Measurements from ENCODE around the gene F8. TPM values are rescaled to one million over a fixed set of nuclear protein-coding genes. Genes with fewer than 3 reads are reported as not detected.

The F8 gene
- polyA plus RNA-seq, 1 donor from 2014 or later = 2.1 TPM

- H3K9ac ChIP-seq (ENCODE audit: low read length) = no peak overlapping the region
- no peak overlapping the region for H3K27ac ChIP-seq (ENCODE audit: low read length)
- no peaks in the 10 kb centered on the region for H3K9me2 ChIP-seq (ENCODE audit: insufficient read depth, low read length)
- H3K4me3 ChIP-seq (ENCODE audit: low read length) = no peak overlapping the region
- no peaks in the 10 kb centered on the region for H3K36me3 ChIP-seq (ENCODE audit: insufficient read depth, low read length)
- TF ChIP-seq SMC3 (conservative IDR thresholded peaks at IDR 0.05; ENCODE audit: poor library complexity) = no peak
- no peak for TF ChIP-seq TAF1 (IDR thresholded peaks at IDR 0.05; ENCODE audit: low read depth)
- TF ChIP-seq, protein P1, sequence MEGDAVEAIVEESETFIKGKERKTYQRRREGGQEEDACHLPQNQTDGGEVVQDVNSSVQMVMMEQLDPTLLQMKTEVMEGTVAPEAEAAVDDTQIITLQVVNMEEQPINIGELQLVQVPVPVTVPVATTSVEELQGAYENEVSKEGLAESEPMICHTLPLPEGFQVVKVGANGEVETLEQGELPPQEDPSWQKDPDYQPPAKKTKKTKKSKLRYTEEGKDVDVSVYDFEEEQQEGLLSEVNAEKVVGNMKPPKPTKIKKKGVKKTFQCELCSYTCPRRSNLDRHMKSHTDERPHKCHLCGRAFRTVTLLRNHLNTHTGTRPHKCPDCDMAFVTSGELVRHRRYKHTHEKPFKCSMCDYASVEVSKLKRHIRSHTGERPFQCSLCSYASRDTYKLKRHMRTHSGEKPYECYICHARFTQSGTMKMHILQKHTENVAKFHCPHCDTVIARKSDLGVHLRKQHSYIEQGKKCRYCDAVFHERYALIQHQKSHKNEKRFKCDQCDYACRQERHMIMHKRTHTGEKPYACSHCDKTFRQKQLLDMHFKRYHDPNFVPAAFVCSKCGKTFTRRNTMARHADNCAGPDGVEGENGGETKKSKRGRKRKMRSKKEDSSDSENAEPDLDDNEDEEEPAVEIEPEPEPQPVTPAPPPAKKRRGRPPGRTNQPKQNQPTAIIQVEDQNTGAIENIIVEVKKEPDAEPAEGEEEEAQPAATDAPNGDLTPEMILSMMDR (IDR thresholded peaks at IDR 0.05; ENCODE audit: poor library complexity, severe bottlenecking) = no peak
- TF ChIP-seq EZH2 (IDR thresholded peaks at IDR 0.05; ENCODE audit: borderline replicate concordance, insufficient read depth, low read length, poor library complexity, severe bottlenecking) = no peak
- no peak for TF ChIP-seq EP300 (conservative IDR thresholded peaks at IDR 0.05; ENCODE audit: poor library complexity, severe bottlenecking)
- no peak for TF ChIP-seq MXI1 (conservative IDR thresholded peaks at IDR 0.05; ENCODE audit: poor library complexity, severe bottlenecking)
- TF ChIP-seq POLR2AphosphoS5 (IDR thresholded peaks at IDR 0.05) = no peak
- no peak for TF ChIP-seq RAD21 (conservative IDR thresholded peaks at IDR 0.05)
- TF ChIP-seq, protein P2, sequence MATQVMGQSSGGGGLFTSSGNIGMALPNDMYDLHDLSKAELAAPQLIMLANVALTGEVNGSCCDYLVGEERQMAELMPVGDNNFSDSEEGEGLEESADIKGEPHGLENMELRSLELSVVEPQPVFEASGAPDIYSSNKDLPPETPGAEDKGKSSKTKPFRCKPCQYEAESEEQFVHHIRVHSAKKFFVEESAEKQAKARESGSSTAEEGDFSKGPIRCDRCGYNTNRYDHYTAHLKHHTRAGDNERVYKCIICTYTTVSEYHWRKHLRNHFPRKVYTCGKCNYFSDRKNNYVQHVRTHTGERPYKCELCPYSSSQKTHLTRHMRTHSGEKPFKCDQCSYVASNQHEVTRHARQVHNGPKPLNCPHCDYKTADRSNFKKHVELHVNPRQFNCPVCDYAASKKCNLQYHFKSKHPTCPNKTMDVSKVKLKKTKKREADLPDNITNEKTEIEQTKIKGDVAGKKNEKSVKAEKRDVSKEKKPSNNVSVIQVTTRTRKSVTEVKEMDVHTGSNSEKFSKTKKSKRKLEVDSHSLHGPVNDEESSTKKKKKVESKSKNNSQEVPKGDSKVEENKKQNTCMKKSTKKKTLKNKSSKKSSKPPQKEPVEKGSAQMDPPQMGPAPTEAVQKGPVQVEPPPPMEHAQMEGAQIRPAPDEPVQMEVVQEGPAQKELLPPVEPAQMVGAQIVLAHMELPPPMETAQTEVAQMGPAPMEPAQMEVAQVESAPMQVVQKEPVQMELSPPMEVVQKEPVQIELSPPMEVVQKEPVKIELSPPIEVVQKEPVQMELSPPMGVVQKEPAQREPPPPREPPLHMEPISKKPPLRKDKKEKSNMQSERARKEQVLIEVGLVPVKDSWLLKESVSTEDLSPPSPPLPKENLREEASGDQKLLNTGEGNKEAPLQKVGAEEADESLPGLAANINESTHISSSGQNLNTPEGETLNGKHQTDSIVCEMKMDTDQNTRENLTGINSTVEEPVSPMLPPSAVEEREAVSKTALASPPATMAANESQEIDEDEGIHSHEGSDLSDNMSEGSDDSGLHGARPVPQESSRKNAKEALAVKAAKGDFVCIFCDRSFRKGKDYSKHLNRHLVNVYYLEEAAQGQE (IDR thresholded peaks at IDR 0.05; ENCODE audit: borderline replicate concordance) = no peak
- no peaks in the 10 kb centered on the region for H3F3A ChIP-seq (ENCODE audit: insufficient read depth, low read length, poor library complexity, severe bottlenecking)
- H2AFZ ChIP-seq (ENCODE audit: low read depth, low read length) = no peak overlapping the region
- no peak overlapping the region for H3K4me2 ChIP-seq (ENCODE audit: low read length)
- H3K9me3 ChIP-seq (ENCODE audit: low read length) = no peaks in the 10 kb centered on the region
- no peaks in the 10 kb centered on the region for H4K20me1 ChIP-seq (ENCODE audit: insufficient read depth)
- no peaks in the 10 kb centered on the region for H3K27me3 ChIP-seq (ENCODE audit: insufficient read depth, low read depth, low read length)
- H3K79me2 ChIP-seq (replicated peaks; ENCODE audit: insufficient read depth, low read length) = peaks cover 3% of the 10 kb centered on the region
These were observed 13.2 kb upstream of the F8 start for GRCh38 chrX:155035688-155036087.

DNA sequence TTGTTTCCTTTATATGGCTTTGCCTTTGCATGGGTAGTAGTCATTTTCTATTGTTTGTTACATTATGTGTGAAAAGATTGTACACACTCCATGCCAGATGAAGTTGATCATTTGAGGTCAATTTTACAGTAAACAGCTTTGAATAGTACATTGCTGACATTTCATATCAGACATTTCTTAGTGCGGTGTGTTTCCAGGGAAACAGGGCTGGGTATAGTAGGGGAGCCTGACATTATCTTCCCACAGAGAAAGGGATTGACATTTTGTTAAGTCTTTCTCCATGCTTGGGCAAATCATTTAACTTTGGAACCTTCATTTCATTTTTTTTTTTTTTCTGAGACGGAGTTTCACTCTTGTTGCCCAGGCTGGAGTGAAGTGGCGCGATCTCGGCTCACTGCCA is 9.1 kb upstream of the F8 start:
- Histone ChIP-seq H3K4me3 (ENCODE audit: low read length) (no peak overlapping the region), H3K27me3 (ENCODE audit: insufficient read depth, low read depth, low read length) (no peaks in the 10 kb centered on the region), H3K36me3 (ENCODE audit: insufficient read depth, low read length) (no peaks in the 10 kb centered on the region), H3K79me2 (replicated peaks; ENCODE audit: insufficient read depth, low read length) (peaks cover 24% of the 10 kb centered on the region), H4K20me1 (ENCODE audit: insufficient read depth) (no peaks in the 10 kb centered on the region), H2AFZ (ENCODE audit: low read depth, low read length) (no peak overlapping the region), H3K4me2 (ENCODE audit: low read length) (no peak overlapping the region), H3K27ac (ENCODE audit: low read length) (no peak overlapping the region), H3K9ac (ENCODE audit: low read length) (no peak overlapping the region), H3K9me2 (ENCODE audit: insufficient read depth, low read length) (no peaks in the 10 kb centered on the region), H3F3A (ENCODE audit: insufficient read depth, low read length, poor library complexity, severe bottlenecking) (no peaks in the 10 kb centered on the region), H3K9me3 (ENCODE audit: low read length) (no peaks in the 10 kb centered on the region)
- no peak for TF ChIP-seq RAD21 (conservative IDR thresholded peaks at IDR 0.05)
- TF ChIP-seq EP300 (conservative IDR thresholded peaks at IDR 0.05; ENCODE audit: poor library complexity, severe bottlenecking) = no peak
- no peak for TF ChIP-seq EZH2 (IDR thresholded peaks at IDR 0.05; ENCODE audit: borderline replicate concordance, insufficient read depth, low read length, poor library complexity, severe bottlenecking)
- TF ChIP-seq, protein P1 (IDR thresholded peaks at IDR 0.05; ENCODE audit: poor library complexity, severe bottlenecking) = no peak
- TF ChIP-seq TAF1 (IDR thresholded peaks at IDR 0.05; ENCODE audit: low read depth) = no peak
- TF ChIP-seq, protein P2 (IDR thresholded peaks at IDR 0.05; ENCODE audit: borderline replicate concordance) = no peak
- no peak for TF ChIP-seq MXI1 (conservative IDR thresholded peaks at IDR 0.05; ENCODE audit: poor library complexity, severe bottlenecking)
- no peak for TF ChIP-seq SMC3 (conservative IDR thresholded peaks at IDR 0.05; ENCODE audit: poor library complexity)
- no peak for TF ChIP-seq POLR2AphosphoS5 (IDR thresholded peaks at IDR 0.05)
